ENCODE data around the gene PI4KA.

GRCh38 chr22:20677684-20678242 is 180.8 kb downstream of the PI4KA start:
- TF ChIP-seq POLR2A (IDR thresholded peaks at IDR 0.05) = no peak
- no peak for TF ChIP-seq CTCF (IDR thresholded peaks at IDR 0.05)
